ENCODE data around the gene C1QTNF12.

DNA sequence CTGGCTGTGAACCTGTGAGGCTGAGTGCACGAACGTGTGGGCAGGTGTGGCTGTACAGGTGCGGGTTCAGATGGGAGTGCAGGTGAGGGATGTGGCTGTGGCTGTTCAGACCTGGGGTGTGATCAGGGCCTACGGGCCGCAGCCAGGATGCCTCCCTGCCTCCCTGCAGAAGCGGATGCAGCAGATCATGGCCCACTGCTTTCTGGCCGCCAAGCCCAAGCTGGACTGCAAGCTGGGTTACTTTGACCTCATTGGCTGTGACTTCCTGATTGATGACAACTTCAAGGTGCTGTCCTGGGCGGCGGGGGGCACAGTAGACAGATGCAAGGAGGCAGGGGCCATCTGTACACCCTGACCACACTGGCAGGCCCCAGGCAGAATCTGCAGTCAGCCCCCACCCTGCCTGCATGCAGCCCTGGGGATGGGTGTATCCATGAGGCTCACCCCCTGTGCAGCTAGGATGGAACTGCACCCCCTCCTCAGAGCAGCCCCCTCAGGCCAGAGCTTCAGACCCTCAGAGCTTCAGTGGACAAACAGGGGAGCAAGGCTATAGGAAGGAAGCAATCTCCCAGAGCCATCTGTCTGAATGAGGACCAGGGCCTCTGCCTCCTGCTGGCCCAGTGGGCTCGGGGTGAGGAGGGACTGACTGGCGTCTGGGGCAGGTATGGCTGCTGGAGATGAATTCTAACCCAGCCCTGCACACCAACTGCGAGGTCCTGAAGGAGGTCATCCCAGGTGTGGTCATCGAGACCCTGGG lies 49.9 kb downstream of the C1QTNF12 start:
- TF ChIP-seq, protein P1, sequence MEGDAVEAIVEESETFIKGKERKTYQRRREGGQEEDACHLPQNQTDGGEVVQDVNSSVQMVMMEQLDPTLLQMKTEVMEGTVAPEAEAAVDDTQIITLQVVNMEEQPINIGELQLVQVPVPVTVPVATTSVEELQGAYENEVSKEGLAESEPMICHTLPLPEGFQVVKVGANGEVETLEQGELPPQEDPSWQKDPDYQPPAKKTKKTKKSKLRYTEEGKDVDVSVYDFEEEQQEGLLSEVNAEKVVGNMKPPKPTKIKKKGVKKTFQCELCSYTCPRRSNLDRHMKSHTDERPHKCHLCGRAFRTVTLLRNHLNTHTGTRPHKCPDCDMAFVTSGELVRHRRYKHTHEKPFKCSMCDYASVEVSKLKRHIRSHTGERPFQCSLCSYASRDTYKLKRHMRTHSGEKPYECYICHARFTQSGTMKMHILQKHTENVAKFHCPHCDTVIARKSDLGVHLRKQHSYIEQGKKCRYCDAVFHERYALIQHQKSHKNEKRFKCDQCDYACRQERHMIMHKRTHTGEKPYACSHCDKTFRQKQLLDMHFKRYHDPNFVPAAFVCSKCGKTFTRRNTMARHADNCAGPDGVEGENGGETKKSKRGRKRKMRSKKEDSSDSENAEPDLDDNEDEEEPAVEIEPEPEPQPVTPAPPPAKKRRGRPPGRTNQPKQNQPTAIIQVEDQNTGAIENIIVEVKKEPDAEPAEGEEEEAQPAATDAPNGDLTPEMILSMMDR (IDR thresholded peaks at IDR 0.05) = no peak
- no peak for TF ChIP-seq POLR2AphosphoS5 (IDR thresholded peaks at IDR 0.05)
- no peak for TF ChIP-seq POLR2A (IDR thresholded peaks at IDR 0.05; ENCODE audit: low read depth)
